Tibial artery (tissue), 4 donors: Measurements from ENCODE around the gene ATF4.

Source experiments
- DNase-seq, 2 donors: peaks; one replicate each; pipeline ENCODE4 v3.0.0-alpha.2; 2019
- H3K27ac ChIP-seq, 2 donors: fragments of 200-600 bp; sonication (generic) in 1 of 2; 1 replicate in 1 of 2; 2 replicates in 1 of 2; pipeline ENCODE4 v1.5.1; 2018 to 2019; ENCODE audit warnings: mild to moderate bottlenecking in 1 of 2
- H3K27me3 ChIP-seq, 2 donors: fragments of 200-600 bp; sonication (generic) in 1 of 2; one replicate each; pipeline versions ENCODE4 v1.5.1 to v1.6.0; 2016 to 2019
- H3K36me3 ChIP-seq, 3 donors: fragments of 200-600 bp; sonication (generic) in 2 of 3; one replicate each; pipeline ENCODE4 v1.5.1; 2016 to 2019; ENCODE audit warnings: mild to moderate bottlenecking in 2 of 3
- H3K4me1 ChIP-seq, 4 donors: fragments of 200-600 bp; sonication (generic) in 2 of 4; 1 replicate in 3 of 4; 2 replicates in 1 of 4; pipeline ENCODE4 v1.5.1; 2016 to 2019
- H3K4me3 ChIP-seq, 2 donors: fragments of 200-600 bp; sonication (generic) in 1 of 2; 1 replicate in 1 of 2; 2 replicates in 1 of 2; pipeline ENCODE4 v1.5.1; 2018 to 2019; ENCODE audit warnings: mild to moderate bottlenecking in 2 of 2
- H3K9me3 ChIP-seq, 3 donors: fragments of 200-600 bp; sonication (generic) in 1 of 3; one replicate each; pipeline ENCODE4 v1.5.1; 2016 to 2019
- CTCF ChIP-seq, 2 experiments: fragments of 200-600 bp in 1 of 2; fragments of 450-650 bp in 1 of 2; IDR thresholded peaks; one replicate each; pipeline ENCODE4 v1.5.1; 2017 to 2019; ENCODE audit warnings: antibody characterized with exemption in 2 of 2, mild to moderate bottlenecking in 1 of 2, moderate library complexity in 1 of 2
- intact Hi-C: fragments of 100-400 bp; cut with DNase I; formaldehyde crosslinking; loops from one replicate; pipeline ENCODE4 v1.15.0; 2023; ENCODE audit warnings: low total_unique reads

The ATF4 gene

GRCh38 chr22:39536711-39537110 is 16.3 kb downstream of the ATF4 start:
- H3K27ac ChIP-seq = no peak overlapping the region
- DNase-seq = no peak
- H3K4me1 ChIP-seq = peaks cover 0 to 16% (median 9%) of the 10 kb centered on the region in 4 donors
- peaks cover 0 to 5% of the 10 kb centered on the region in 2 donors for H3K27me3 ChIP-seq
- TF ChIP-seq CTCF (IDR thresholded peaks at IDR 0.05) = no peak
- no peak overlapping the region for H3K4me3 ChIP-seq
- no peaks in the 10 kb centered on the region for H3K9me3 ChIP-seq
- intact Hi-C loops = loop anchor here (5.0 to 10.0 kb wide), 2 partner anchors 491 to 808 kb away; partner anchors contain the start of gene ADSL
- no peaks in the 10 kb centered on the region for H3K36me3 ChIP-seq

- no peak for DNase-seq
- no peaks in the 10 kb centered on the region for H3K36me3 ChIP-seq
- intact Hi-C loops = loop anchor here (5.0 to 10.0 kb wide), 2 partner anchors 489 to 807 kb away; partner anchors contain the start of gene ADSL
- H3K9me3 ChIP-seq = no peaks in the 10 kb centered on the region
- no peak overlapping the region for H3K4me3 ChIP-seq
- peaks cover 0 to 15% of the 10 kb centered on the region in 2 donors for H3K27me3 ChIP-seq
- no peak for TF ChIP-seq CTCF (IDR thresholded peaks at IDR 0.05)
- H3K27ac ChIP-seq = no peak overlapping the region
- H3K4me1 ChIP-seq = peaks cover 0 to 10% (median 4%) of the 10 kb centered on the region in 4 donors
Measured at GRCh38 chr22:39537975-39538374, 17.6 kb downstream of the ATF4 start.

- no peak for TF ChIP-seq CTCF (IDR thresholded peaks at IDR 0.05)
- H3K27me3 ChIP-seq = peaks cover 0 to 54% of the 10 kb centered on the region in 2 donors
- intact Hi-C loops = no loop called here
- no peak overlapping the region for H3K4me3 ChIP-seq
- H3K9me3 ChIP-seq = no peaks in the 10 kb centered on the region
- no peak for DNase-seq
- no peaks in the 10 kb centered on the region for H3K36me3 ChIP-seq
- H3K27ac ChIP-seq = no peak overlapping the region
- H3K4me1 ChIP-seq = peaks cover 0 to 5% (median 0%) of the 10 kb centered on the region in 4 donors
Measured at GRCh38 chr22:39543095-39543494, 22.7 kb downstream of the ATF4 start.

GRCh38 chr22:39545386-39546365 is 25.3 kb downstream of the ATF4 start:
- no peaks in the 10 kb centered on the region for H3K36me3 ChIP-seq
- no peak for TF ChIP-seq CTCF (IDR thresholded peaks at IDR 0.05)
- no peak overlapping the region for H3K4me3 ChIP-seq
- H3K9me3 ChIP-seq = no peaks in the 10 kb centered on the region
- intact Hi-C loops = no loop called here
- DNase-seq = no peak
- peaks cover 0 to 73% of the 10 kb centered on the region in 2 donors for H3K27me3 ChIP-seq
- no peak overlapping the region for H3K27ac ChIP-seq
- peaks cover 0 to 5% (median 0%) of the 10 kb centered on the region in 4 donors for H3K4me1 ChIP-seq

- no peak overlapping the region for H3K27ac ChIP-seq
- intact Hi-C loops = no loop called here
- no peak for TF ChIP-seq CTCF (IDR thresholded peaks at IDR 0.05)
- peaks cover 0 to 5% (median 0%) of the 10 kb centered on the region in 4 donors for H3K4me1 ChIP-seq
- no peaks in the 10 kb centered on the region for H3K36me3 ChIP-seq
- no peaks in the 10 kb centered on the region for H3K9me3 ChIP-seq
- DNase-seq = no peak
- peaks cover 0 to 81% of the 10 kb centered on the region in 2 donors for H3K27me3 ChIP-seq
- no peak overlapping the region for H3K4me3 ChIP-seq
Measured at GRCh38 chr22:39546889-39547586, 26.7 kb downstream of the ATF4 start.
